ENCODE data around the gene SERPINE2.
A peak's percentile ranks its signal among the peaks of the same experiment; 100 is the strongest.

SERPINE2 gene

GRCh38 chr2:223973606-223974005 is 65.5 kb downstream of the SERPINE2 start:
- no peak for DNase-seq (ENCODE audit: low read depth)

GRCh38 chr2:223972656-223973102 is 66.4 kb downstream of the SERPINE2 start:
- no peak for DNase-seq (ENCODE audit: low read depth)

GRCh38 chr2:223971731-223972130 is 67.4 kb downstream of the SERPINE2 start:
- no peak for DNase-seq (ENCODE audit: low read depth)

GRCh38 chr2:223970343-223971128 is 68.5 kb downstream of the SERPINE2 start:
- peak; percentile 39 for DNase-seq (ENCODE audit: low read depth)

GRCh38 chr2:223969856-223970255 is 69.2 kb downstream of the SERPINE2 start:
- DNase-seq (ENCODE audit: low read depth), result no peak

- DNase-seq (ENCODE audit: low read depth), result no peak
Observed at GRCh38 chr2:223969315-223969714, 69.8 kb downstream of the SERPINE2 start.

- no peak for DNase-seq (ENCODE audit: low read depth)
Observed at GRCh38 chr2:223967981-223968380, 71.1 kb downstream of the SERPINE2 start.

GRCh38 chr2:223959688-223960087 is 79.4 kb downstream of the SERPINE2 start:
- DNase-seq (ENCODE audit: low read depth), result no peak

GRCh38 chr2:223957092-223957851 is 81.8 kb downstream of the SERPINE2 start, which contains the start of gene MRPL44:
MRPL44 (plus strand) TSS chr2:223957463; CDS start chr2:223957473, 10 bp downstream.
- DNase-seq (ENCODE audit: low read depth), result peak; percentile 93

- no peak for DNase-seq (ENCODE audit: low read depth)
Observed at GRCh38 chr2:223956300-223956699, 82.8 kb downstream of the SERPINE2 start.

GRCh38 chr2:223954401-223954800 is 84.7 kb downstream of the SERPINE2 start:
- no peak for DNase-seq (ENCODE audit: low read depth)

- no peak for DNase-seq (ENCODE audit: low read depth)
Observed at GRCh38 chr2:223952280-223952968, 86.7 kb downstream of the SERPINE2 start.

- no peak for DNase-seq (ENCODE audit: low read depth)
Observed at GRCh38 chr2:223950448-223951347, 88.4 kb downstream of the SERPINE2 start.

- DNase-seq (ENCODE audit: low read depth), result no peak
Observed at GRCh38 chr2:223949241-223949840, 89.7 kb downstream of the SERPINE2 start.

- DNase-seq (ENCODE audit: low read depth), result no peak
Observed at GRCh38 chr2:223947711-223948205, 91.3 kb downstream of the SERPINE2 start.

GRCh38 chr2:223945755-223946154 is 93.3 kb downstream of the SERPINE2 start:
- DNase-seq (ENCODE audit: low read depth), result no peak

- peak; percentile 58 for DNase-seq (ENCODE audit: low read depth)
Observed at GRCh38 chr2:223944703-223945531, 94.2 kb downstream of the SERPINE2 start, which contains the start of gene WDFY1. WDFY1 (minus strand) TSS chr2:223945335; CDS start chr2:223945284, 51 bp downstream.

- peak; percentile 9 for DNase-seq (ENCODE audit: low read depth)
Observed at GRCh38 chr2:223944166-223944702, 94.9 kb downstream of the SERPINE2 start.

GRCh38 chr2:223943561-223944008 is 95.5 kb downstream of the SERPINE2 start:
- no peak for DNase-seq (ENCODE audit: low read depth)
